HG02938 (cell line): ENCODE results near the gene CNNM4.

Source experiments
- ATAC-seq: cut with Tn5 transposase; IDR thresholded peaks from one replicate; pipeline ENCODE4 v1.9.1; 2021; ENCODE audit warnings: mild to moderate bottlenecking, moderate library complexity; ENCODE audit not compliant: unreplicated experiment

Gene CNNM4

GRCh38 chr2:96856776-96857666, 96.3 kb downstream of the CNNM4 start:
- ATAC-seq, result peak; percentile 20

DNA sequence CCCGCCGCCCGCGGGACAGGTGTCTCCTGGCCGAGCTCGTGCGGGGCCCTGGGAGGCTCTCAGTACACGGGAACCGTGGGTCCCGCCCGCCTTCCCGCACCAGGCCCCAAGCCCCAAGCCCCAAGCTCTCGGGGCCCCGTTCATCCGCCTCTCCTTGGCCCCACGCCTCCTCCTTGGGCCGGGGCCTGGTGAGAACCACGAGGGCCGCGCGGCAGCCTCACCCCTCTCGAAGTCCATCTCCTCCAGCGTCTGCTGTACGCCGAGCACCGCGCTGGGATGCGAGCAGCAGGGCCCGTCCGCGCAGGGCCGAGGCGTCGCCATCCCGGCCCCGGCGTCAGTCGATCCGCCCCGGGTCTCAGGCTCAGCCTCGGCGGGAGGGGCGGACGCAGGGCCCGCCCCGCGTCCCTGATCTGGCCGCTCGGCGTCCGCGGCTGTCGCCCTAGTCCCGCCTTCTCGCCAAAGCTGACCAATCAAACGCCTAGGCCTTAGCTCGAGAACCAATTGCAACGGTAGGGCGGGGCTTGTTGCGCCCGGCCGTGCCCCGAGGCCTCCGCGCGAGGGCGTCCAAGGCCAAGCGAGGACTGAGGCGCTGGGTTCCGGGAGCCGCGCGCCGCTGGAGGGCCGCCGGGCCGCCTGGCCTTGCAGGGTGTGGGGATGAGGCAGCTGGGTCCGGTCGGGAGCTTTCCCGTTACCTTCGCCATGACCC, 97.1 kb downstream of the CNNM4 start, which contains the start of gene ANKRD39:
Gene ANKRD39 (minus strand): TSS at position 350 of the 706 bp plus-strand sequence. CDS start 29 bp downstream, at position 321.
- ATAC-seq, result peak; percentile 92

- ATAC-seq, result no peak
Observed at GRCh38 chr2:96859099-96859649, 98.5 kb downstream of the CNNM4 start.

DNA sequence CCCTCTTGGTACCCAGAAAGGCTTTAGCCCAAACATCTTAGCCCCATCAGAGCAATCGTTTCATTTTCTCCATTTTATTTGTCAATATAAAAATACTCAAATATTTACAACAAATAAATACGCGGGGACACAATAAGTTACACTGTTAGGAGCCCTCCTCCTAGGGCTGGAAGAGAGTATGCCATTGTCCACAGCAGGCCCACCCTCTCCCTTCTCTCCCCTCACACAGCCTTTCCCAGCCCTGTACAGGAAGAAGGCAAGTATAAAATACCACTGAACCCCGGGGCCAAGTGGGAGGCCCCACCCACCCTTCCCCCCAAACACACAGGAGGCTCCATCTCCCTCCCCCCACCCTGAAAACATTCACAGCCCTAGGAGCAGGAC, 99.0 kb downstream of the CNNM4 start:
- ATAC-seq, result no peak

DNA sequence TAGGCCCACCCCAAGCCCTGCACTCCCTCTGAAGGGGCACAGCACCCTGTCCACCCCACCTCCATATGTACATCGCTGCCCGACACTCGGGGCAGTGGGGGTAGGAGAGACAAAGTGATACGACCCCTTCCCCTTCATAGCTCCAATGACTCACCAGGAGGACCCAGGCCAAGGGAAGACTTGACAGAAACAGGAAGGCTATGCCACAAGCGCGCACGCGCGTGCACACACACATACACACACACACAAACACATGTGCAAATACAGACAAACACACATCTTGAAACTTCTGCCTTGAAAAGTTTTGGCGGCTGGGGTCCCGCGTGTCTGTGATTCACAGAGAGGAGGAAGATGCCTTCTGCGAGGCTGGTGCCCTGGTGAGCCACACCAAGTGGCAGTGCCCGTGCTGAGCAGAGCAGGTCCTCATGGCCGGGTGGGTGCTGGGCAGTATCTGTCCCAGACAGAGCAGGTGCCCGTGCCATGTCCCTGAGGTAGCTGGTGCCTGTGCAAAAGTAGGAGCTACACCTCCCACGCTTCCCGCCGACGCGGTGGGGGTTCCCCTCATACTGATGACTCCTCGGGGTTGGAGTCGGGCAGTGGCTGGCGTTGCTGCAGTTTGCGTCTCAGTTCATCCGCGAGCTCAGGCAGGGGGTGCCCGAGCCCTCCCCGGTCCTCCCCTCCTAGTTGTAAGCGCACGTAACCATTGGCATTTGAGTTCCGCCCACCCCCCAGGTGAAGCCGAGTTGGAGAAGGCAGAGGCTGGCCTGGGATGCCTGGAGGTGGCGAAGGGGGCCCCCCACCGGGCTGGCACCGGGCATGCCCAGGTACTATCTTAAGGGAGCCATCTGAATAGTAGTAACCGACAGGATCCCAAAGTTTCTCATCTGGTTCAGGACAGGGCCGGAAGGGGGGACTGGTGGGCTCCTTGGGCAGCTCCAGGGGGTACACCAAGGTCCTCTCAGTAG, 99.6 kb downstream of the CNNM4 start:
- no peak for ATAC-seq

GRCh38 chr2:96861074-96861473, 100.4 kb downstream of the CNNM4 start:
- no peak for ATAC-seq
